CD4-positive, alpha-beta memory T cell (primary cell): Measurements from ENCODE around the gene PSMB3. TPM values are rescaled to one million over a fixed set of nuclear protein-coding genes. Genes with fewer than 3 reads are reported as not detected.

Experiments
- CTCF ChIA-PET: fragments of 350-600 bp; sonication (Branson Sonifier 250); formaldehyde crosslinking; loops from one replicate; lab custom pipeline; 2021; ENCODE audit warnings: inconsistent platforms; ENCODE audit not compliant: partially characterized antibody; lab: Charles Lee
- POLR2A ChIA-PET: fragments of 350-600 bp; sonication (Branson Sonifier 250); formaldehyde crosslinking; loops from one replicate; lab custom pipeline; 2021; ENCODE audit not compliant: partially characterized antibody; lab: Charles Lee
- DNase-seq, 5 donors: peaks; one replicate each; pipeline versions ENCODE4 v3.0.0 to v3.0.0-alpha.2; 2020 to 2022; ENCODE audit warnings: mixed read lengths in 1 of 5
- H3K27ac ChIP-seq: one replicate; pipeline ENCODE4 v1.7.0; 2013; ENCODE audit warnings: low read depth, low read length
- H3K27me3 ChIP-seq: 2 replicates; pipeline ENCODE4 v1.7.0; 2013; ENCODE audit warnings: mild to moderate bottlenecking, low read length, moderate library complexity; ENCODE audit not compliant: insufficient read depth
- H3K36me3 ChIP-seq: 2 replicates; pipeline ENCODE4 v1.7.0; 2013; ENCODE audit warnings: mild to moderate bottlenecking, low read length, moderate library complexity; ENCODE audit not compliant: insufficient read depth
- H3K4me1 ChIP-seq: 2 replicates; pipeline ENCODE4 v1.7.0; 2013; ENCODE audit warnings: mild to moderate bottlenecking, low read length, moderate library complexity; ENCODE audit not compliant: insufficient read depth
- H3K4me3 ChIP-seq, 2 donors: one replicate each; pipeline ENCODE4 v1.7.0; 2013; ENCODE audit warnings: low read length in 2 of 2, mild to moderate bottlenecking in 1 of 2
- H3K9me3 ChIP-seq, 2 donors: one replicate each; pipeline ENCODE4 v1.7.0; 2013; ENCODE audit warnings: low read length in 2 of 2, control low read depth in 1 of 2; ENCODE audit not compliant: control insufficient read depth in 1 of 2
- H3K27ac Mint-ChIP-seq, 7 donors: one replicate each; pipeline ENCODE4 v1.8.0; 2020 to 2021; ENCODE audit warnings: mixed read lengths in 7 of 7, mild to moderate bottlenecking in 6 of 7, inconsistent platforms in 3 of 7, moderate library complexity in 3 of 7
- H3K27me3 Mint-ChIP-seq, 2 donors: one replicate each; pipeline ENCODE4 v1.8.0; 2020 to 2021; ENCODE audit warnings: mixed read lengths in 2 of 2
- H3K36me3 Mint-ChIP-seq, 2 donors: one replicate each; pipeline ENCODE4 v1.8.0; 2020 to 2021; ENCODE audit warnings: mixed read lengths in 2 of 2, inconsistent platforms in 1 of 2, mild to moderate bottlenecking in 1 of 2
- H3K4me1 Mint-ChIP-seq, 4 donors: one replicate each; pipeline ENCODE4 v1.8.0; 2020 to 2021; ENCODE audit warnings: mixed read lengths in 4 of 4, mild to moderate bottlenecking in 1 of 4
- H3K4me3 Mint-ChIP-seq, 8 donors: one replicate each; pipeline ENCODE4 v1.8.0; 2020 to 2021; ENCODE audit warnings: mixed read lengths in 8 of 8, mild to moderate bottlenecking in 7 of 8, moderate library complexity in 6 of 8, inconsistent platforms in 3 of 8
- H3K9me3 Mint-ChIP-seq, 8 donors: one replicate each; pipeline ENCODE4 v1.8.0; 2020 to 2021; ENCODE audit warnings: mixed read lengths in 8 of 8, mild to moderate bottlenecking in 5 of 8, inconsistent platforms in 3 of 8, moderate library complexity in 1 of 8
- intact Hi-C: fragments of 100-400 bp; cut with micrococcal nuclease; formaldehyde crosslinking; loops from one replicate; pipeline ENCODE4 v1.15.1; 2023
- polyA plus RNA-seq, 2 donors: library from polyadenylated mRNA; unstranded; fragments of 300-500 nt; fragmentation: Illumina TruSeq; gene quantifications; one replicate each; pipeline ENCODE4 v1.2.3, GENCODE V29; 2021
- total RNA-seq, 2 experiments: library from RNA; stranded (reverse); gene quantifications; one replicate each; pipeline ENCODE4 v1.2.3, GENCODE V29; 2021

Gene PSMB3
- total and polyA plus RNA-seq, 4 experiments from 2014 or later = 93.5 to 517 (median 245) TPM

GRCh38 chr17:38733982-38734973 lies 18.3 kb upstream of the PSMB3 start:
- DNase-seq = no peak
- Mint-ChIP-seq H3K4me3 (peak overlapping the region in 1 of 8 donors; percentile 5), H3K9me3 (peaks cover 0 to 2% (median 0%) of the 10 kb centered on the region in 8 donors), H3K36me3 (peaks cover 0 to 14% of the 10 kb centered on the region in 2 donors), H3K27me3 (no peaks in the 10 kb centered on the region), H3K4me1 (peaks cover 22 to 57% (median 45%) of the 10 kb centered on the region in 4 donors), H3K27ac (peak overlapping the region; percentile 5 to 98 (median 53))
- H3K27ac ChIP-seq = no peak overlapping the region
- H3K9me3 ChIP-seq = no peaks in the 10 kb centered on the region
- H3K4me1 ChIP-seq = peaks cover 46% of the 10 kb centered on the region
- H3K27me3 ChIP-seq = no peaks in the 10 kb centered on the region
- no peak overlapping the region for H3K4me3 ChIP-seq
- H3K36me3 ChIP-seq = peaks cover 4% of the 10 kb centered on the region
- POLR2A ChIA-PET = interaction anchor here (0.6 to 3.6 kb wide), 8 partner anchors 18 to 175 kb away, joined by 3 to 38 read pairs (median 7); partner anchors contain the start of genes EPOP, MLLT6 and PSMB3
- CTCF ChIA-PET = interaction anchor here (0.6 to 8.5 kb wide), 21 partner anchors 11 to 301 kb away, joined by 3 to 198 read pairs (median 8); partner anchors contain the start of genes EPOP, MLLT6 and PSMB3
- intact Hi-C loops = no loop called here

GRCh38 chr17:38735161-38735997 lies 17.2 kb upstream of the PSMB3 start:
- ChIA-PET POLR2A (interaction anchor here (0.9 to 3.6 kb wide), 8 partner anchors 15 to 176 kb away, joined by 3 to 38 read pairs (median 7); partner anchors contain the start of genes EPOP, MLLT6 and PSMB3), CTCF (interaction anchor here (0.6 to 8.5 kb wide), 25 partner anchors 10 to 299 kb away, joined by 3 to 198 read pairs (median 8); partner anchors contain the start of genes EPOP, MLLT6 and PSMB3)
- H3K9me3 ChIP-seq = no peaks in the 10 kb centered on the region
- intact Hi-C loops = loop anchor here (1.0 kb wide), 2 partner anchors 58 to 177 kb away; no protein-coding TSS in a partner anchor
- peaks cover 0 to 2% of the 10 kb centered on the region in 2 donors for H3K27me3 Mint-ChIP-seq
- H3K4me3 ChIP-seq = no peak overlapping the region
- H3K9me3 Mint-ChIP-seq = peaks cover 0 to 2% (median 0%) of the 10 kb centered on the region in 8 donors
- peaks cover 40% of the 10 kb centered on the region for H3K4me1 ChIP-seq
- H3K4me3 Mint-ChIP-seq = no peak overlapping the region
- no peaks in the 10 kb centered on the region for H3K27me3 ChIP-seq
- H3K4me1 Mint-ChIP-seq = peaks cover 19 to 51% (median 41%) of the 10 kb centered on the region in 4 donors
- DNase-seq = peak; percentile 57 to 66 (median 61)
- peaks cover 4% of the 10 kb centered on the region for H3K36me3 ChIP-seq
- H3K27ac ChIP-seq = no peak overlapping the region
- H3K27ac Mint-ChIP-seq = peak overlapping the region in 2 of 7 donors; percentile 41 to 64
- H3K36me3 Mint-ChIP-seq = peaks cover 0 to 14% of the 10 kb centered on the region in 2 donors

- H3K36me3 ChIP-seq = no peaks in the 10 kb centered on the region
- no peak for DNase-seq
- H3K27me3 ChIP-seq = no peaks in the 10 kb centered on the region
- Mint-ChIP-seq H3K4me1 (peaks cover 3 to 24% (median 18%) of the 10 kb centered on the region in 4 donors), H3K27ac (no peak overlapping the region), H3K4me3 (no peak overlapping the region), H3K9me3 (no peaks in the 10 kb centered on the region), H3K36me3 (peaks cover 0 to under 1% of the 10 kb centered on the region in 2 donors), H3K27me3 (peaks cover 3% of the 10 kb centered on the region in 2 donors)
- POLR2A ChIA-PET = interaction anchor here (1.4 kb wide), 1 partner anchor 61 kb away, joined by 3 read pairs; no protein-coding TSS in a partner anchor
- intact Hi-C loops = no loop called here
- no peak overlapping the region for H3K27ac ChIP-seq
- H3K4me1 ChIP-seq = peaks cover 14% of the 10 kb centered on the region
- CTCF ChIA-PET = interaction anchor here (0.6 to 8.5 kb wide), 5 partner anchors 45 to 1278 kb away, joined by 3 to 198 read pairs (median 3); partner anchors contain the start of gene EPOP
- no peak overlapping the region for H3K4me3 ChIP-seq
- H3K9me3 ChIP-seq = no peaks in the 10 kb centered on the region
Observed at GRCh38 chr17:38738007-38738662, 14.4 kb upstream of the PSMB3 start.

GRCh38 chr17:38738686-38739085 lies 13.9 kb upstream of the PSMB3 start:
- CTCF ChIA-PET = no interaction called here
- no peak for DNase-seq
- H3K36me3 Mint-ChIP-seq = no peaks in the 10 kb centered on the region

GRCh38 chr17:38739305-38739704 lies 13.2 kb upstream of the PSMB3 start:
- Histone ChIP-seq H3K4me1 (peaks cover 4% of the 10 kb centered on the region), H3K27ac (no peak overlapping the region), H3K9me3 (no peaks in the 10 kb centered on the region), H3K36me3 (no peaks in the 10 kb centered on the region), H3K4me3 (no peak overlapping the region), H3K27me3 (no peaks in the 10 kb centered on the region)
- ChIA-PET CTCF (no interaction called here), POLR2A (no interaction called here)
- Mint-ChIP-seq H3K9me3 (no peaks in the 10 kb centered on the region), H3K4me3 (no peak overlapping the region), H3K4me1 (peaks cover 0 to 12% (median 8%) of the 10 kb centered on the region in 4 donors), H3K27me3 (peaks cover 3% of the 10 kb centered on the region in 2 donors), H3K36me3 (no peaks in the 10 kb centered on the region), H3K27ac (no peak overlapping the region)
- intact Hi-C loops = no loop called here
- DNase-seq = no peak

More at GRCh38 chr17:38738686-38739085, 13.9 kb upstream of the PSMB3 start:
- Histone ChIP-seq H3K36me3 (no peaks in the 10 kb centered on the region), H3K27ac (no peak overlapping the region), H3K9me3 (no peaks in the 10 kb centered on the region), H3K4me3 (no peak overlapping the region), H3K4me1 (peaks cover 9% of the 10 kb centered on the region), H3K27me3 (no peaks in the 10 kb centered on the region)
- H3K4me1 Mint-ChIP-seq = peaks cover 1 to 18% (median 14%) of the 10 kb centered on the region in 4 donors
- peak overlapping the region in 1 of 7 donors; percentile 74 for H3K27ac Mint-ChIP-seq
- POLR2A ChIA-PET = interaction anchor here (1.4 kb wide), 1 partner anchor 62 kb away, joined by 3 read pairs; no protein-coding TSS in a partner anchor
- intact Hi-C loops = no loop called here
- H3K9me3 Mint-ChIP-seq = no peaks in the 10 kb centered on the region
- peaks cover 3% of the 10 kb centered on the region in 2 donors for H3K27me3 Mint-ChIP-seq
- H3K4me3 Mint-ChIP-seq = no peak overlapping the region

GRCh38 chr17:38740044-38740443 lies 12.5 kb upstream of the PSMB3 start:
- H3K9me3 ChIP-seq = no peaks in the 10 kb centered on the region
- intact Hi-C loops = no loop called here
- Mint-ChIP-seq H3K27me3 (peaks cover 3 to 7% of the 10 kb centered on the region in 2 donors), H3K36me3 (no peaks in the 10 kb centered on the region), H3K27ac (no peak overlapping the region), H3K4me3 (no peak overlapping the region), H3K9me3 (no peaks in the 10 kb centered on the region), H3K4me1 (peaks cover 0 to 5% (median 2%) of the 10 kb centered on the region in 4 donors)
- no peak for DNase-seq
- H3K27me3 ChIP-seq = no peaks in the 10 kb centered on the region
- CTCF ChIA-PET = no interaction called here
- POLR2A ChIA-PET = no interaction called here
- no peaks in the 10 kb centered on the region for H3K36me3 ChIP-seq
- H3K4me3 ChIP-seq = no peak overlapping the region
- no peak overlapping the region for H3K27ac ChIP-seq
- no peaks in the 10 kb centered on the region for H3K4me1 ChIP-seq
